HEK293 (cell line): Measurements from ENCODE around the gene MED16.

Experiments
- EGR2 ChIP-seq: fragments of 450-650 bp; formaldehyde crosslinking; IDR thresholded peaks from 2 replicates; pipeline ENCODE4 v1.5.1; 2016; ENCODE audit warnings: low read depth, missing biosample characterization, missing genetic modification characterization
- HOXA7 ChIP-seq: sonication (generic); formaldehyde crosslinking; IDR thresholded peaks from 2 replicates; pipeline ENCODE4 v1.8.1; 2022; ENCODE audit warnings: missing genetic modification reagents, borderline replicate concordance
- ZBTB1 ChIP-seq: fragments of 450-650 bp; formaldehyde crosslinking; IDR thresholded peaks from 2 replicates; pipeline ENCODE4 v1.5.1; 2016; ENCODE audit warnings: missing biosample characterization, missing genetic modification characterization
- ZNF514 ChIP-seq: fragments of 450-650 bp; formaldehyde crosslinking; IDR thresholded peaks from 2 replicates; pipeline ENCODE4 v1.5.1; 2016; ENCODE audit warnings: missing biosample characterization, missing genetic modification characterization
- ZNF629 ChIP-seq: fragments of 450-650 bp; formaldehyde crosslinking; IDR thresholded peaks from 2 replicates; pipeline ENCODE4 v1.5.1; 2017; ENCODE audit warnings: missing biosample characterization, missing genetic modification characterization
- TF ChIP-seq, protein P1 (sequence below): fragments of 450-650 bp; formaldehyde crosslinking; IDR thresholded peaks from 2 replicates; pipeline ENCODE4 v1.5.1; 2016; ENCODE audit warnings: missing biosample characterization, missing genetic modification characterization
- TF ChIP-seq, protein P2 (sequence below): fragments of 450-650 bp; formaldehyde crosslinking; conservative IDR thresholded peaks from 2 replicates; pipeline ENCODE4 v1.5.1; 2016; ENCODE audit warnings: low read depth, missing biosample characterization, missing genetic modification characterization

DNA sequence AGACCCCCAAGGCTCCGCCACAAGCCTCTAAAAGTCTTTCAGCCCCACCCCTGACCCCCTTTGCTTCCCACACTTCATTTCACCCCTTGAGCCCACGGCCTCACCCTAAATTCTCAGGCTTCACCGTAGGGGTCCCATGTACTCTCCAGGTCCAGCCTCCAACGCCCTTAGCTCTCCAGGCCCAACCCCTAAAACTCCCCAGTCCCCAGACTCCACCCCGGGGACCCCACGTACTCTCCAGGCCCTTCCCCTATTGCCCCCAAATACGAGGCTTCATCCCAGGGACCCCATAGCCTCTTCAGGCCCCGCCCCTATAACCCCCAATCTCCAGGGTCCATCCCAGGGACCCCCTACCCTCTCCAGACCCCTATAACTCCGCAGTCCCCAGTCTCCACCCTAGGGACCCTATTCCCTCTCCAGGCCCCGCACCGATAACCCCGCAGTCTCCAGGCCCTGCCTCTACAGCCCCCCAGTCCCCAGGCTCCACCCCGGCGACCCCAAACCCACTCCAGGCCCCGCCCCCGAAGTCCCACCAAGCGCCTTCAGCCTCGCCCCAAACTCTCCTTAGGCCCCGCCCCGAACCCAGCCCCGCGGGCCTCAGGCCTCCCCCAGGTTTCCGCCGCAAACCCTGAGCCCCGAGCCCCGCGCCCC lies 619 bp downstream of the MED16 start:
- TF ChIP-seq EGR2 (tag by site-specific recombination) (no peak), HOXA7 (no peak), ZNF629 (no peak), ZNF514 (tag by site-specific recombination) (no peak), ZBTB1 (tag by site-specific recombination) (no peak)
- TF ChIP-seq, protein P1, sequence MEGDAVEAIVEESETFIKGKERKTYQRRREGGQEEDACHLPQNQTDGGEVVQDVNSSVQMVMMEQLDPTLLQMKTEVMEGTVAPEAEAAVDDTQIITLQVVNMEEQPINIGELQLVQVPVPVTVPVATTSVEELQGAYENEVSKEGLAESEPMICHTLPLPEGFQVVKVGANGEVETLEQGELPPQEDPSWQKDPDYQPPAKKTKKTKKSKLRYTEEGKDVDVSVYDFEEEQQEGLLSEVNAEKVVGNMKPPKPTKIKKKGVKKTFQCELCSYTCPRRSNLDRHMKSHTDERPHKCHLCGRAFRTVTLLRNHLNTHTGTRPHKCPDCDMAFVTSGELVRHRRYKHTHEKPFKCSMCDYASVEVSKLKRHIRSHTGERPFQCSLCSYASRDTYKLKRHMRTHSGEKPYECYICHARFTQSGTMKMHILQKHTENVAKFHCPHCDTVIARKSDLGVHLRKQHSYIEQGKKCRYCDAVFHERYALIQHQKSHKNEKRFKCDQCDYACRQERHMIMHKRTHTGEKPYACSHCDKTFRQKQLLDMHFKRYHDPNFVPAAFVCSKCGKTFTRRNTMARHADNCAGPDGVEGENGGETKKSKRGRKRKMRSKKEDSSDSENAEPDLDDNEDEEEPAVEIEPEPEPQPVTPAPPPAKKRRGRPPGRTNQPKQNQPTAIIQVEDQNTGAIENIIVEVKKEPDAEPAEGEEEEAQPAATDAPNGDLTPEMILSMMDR (tag by site-specific recombination): no peak
- TF ChIP-seq, protein P2, sequence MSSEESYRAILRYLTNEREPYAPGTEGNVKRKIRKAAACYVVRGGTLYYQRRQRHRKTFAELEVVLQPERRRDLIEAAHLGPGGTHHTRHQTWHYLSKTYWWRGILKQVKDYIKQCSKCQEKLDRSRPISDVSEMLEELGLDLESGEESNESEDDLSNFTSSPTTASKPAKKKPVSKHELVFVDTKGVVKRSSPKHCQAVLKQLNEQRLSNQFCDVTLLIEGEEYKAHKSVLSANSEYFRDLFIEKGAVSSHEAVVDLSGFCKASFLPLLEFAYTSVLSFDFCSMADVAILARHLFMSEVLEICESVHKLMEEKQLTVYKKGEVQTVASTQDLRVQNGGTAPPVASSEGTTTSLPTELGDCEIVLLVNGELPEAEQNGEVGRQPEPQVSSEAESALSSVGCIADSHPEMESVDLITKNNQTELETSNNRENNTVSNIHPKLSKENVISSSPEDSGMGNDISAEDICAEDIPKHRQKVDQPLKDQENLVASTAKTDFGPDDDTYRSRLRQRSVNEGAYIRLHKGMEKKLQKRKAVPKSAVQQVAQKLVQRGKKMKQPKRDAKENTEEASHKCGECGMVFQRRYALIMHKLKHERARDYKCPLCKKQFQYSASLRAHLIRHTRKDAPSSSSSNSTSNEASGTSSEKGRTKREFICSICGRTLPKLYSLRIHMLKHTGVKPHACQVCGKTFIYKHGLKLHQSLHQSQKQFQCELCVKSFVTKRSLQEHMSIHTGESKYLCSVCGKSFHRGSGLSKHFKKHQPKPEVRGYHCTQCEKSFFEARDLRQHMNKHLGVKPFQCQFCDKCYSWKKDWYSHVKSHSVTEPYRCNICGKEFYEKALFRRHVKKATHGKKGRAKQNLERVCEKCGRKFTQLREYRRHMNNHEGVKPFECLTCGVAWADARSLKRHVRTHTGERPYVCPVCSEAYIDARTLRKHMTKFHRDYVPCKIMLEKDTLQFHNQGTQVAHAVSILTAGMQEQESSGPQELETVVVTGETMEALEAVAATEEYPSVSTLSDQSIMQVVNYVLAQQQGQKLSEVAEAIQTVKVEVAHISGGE (tag by site-specific recombination): no peak
